Forelimb muscle (tissue), 1 donor: ENCODE measurements around the gene TACC2. TPM values are rescaled to one million over a fixed set of nuclear protein-coding genes. Genes with fewer than 3 reads are reported as not detected.
A peak's percentile ranks its signal among the peaks of the same experiment; 100 is the strongest.
"Not testable (repeated sequence)": the region's sequence is repeated elsewhere in the genome, so short reads cannot be mapped to it uniquely, and the experiment has no call there.

ENCODE experiments used
- DNase-seq: peaks from one replicate; pipeline ENCODE4 v3.0.0-alpha.2; 2013; ENCODE audit warnings: low read depth
- polyA plus RNA-seq: library from polyadenylated mRNA; unstranded; fragments of 120-200 nt; gene quantifications from one replicate; pipeline ENCODE4 v1.2.1, GENCODE V29; 2013; ENCODE audit not compliant: insufficient read length

TACC2 gene
- polyA plus RNA-seq, 1 donor = 122 TPM

GRCh38 chr10:121984463-121984862 is 4.5 kb upstream of the TACC2 start:
- DNase-seq = no peak

GRCh38 chr10:121990015-121990677 is 1.2 kb downstream of the TACC2 start:
- DNase-seq = no peak

GRCh38 chr10:121991727-121992126 is 2.8 kb downstream of the TACC2 start:
- not testable (repeated sequence) for DNase-seq

GRCh38 chr10:121994429-121994941 is 5.5 kb downstream of the TACC2 start:
- no peak for DNase-seq

DNA sequence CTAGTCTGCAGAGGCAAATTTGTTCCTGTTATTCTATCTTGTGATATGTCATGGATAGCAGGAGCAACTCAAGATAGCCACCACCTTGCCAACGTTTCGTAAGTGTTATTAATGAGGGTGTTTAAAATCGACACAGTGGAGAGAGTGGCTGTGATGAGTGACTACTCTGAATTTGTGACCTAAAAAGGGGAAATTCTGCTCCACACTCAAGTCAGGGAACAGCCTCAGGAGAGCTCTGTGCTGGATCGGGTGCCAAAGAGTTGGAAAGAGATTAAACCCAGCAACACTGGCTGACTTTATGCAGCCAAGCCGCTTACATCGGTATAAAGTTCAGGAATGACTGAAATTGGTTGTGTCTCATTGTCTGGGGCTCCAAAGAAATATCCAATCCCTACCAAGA is 9.5 kb downstream of the TACC2 start:
- DNase-seq = no peak

GRCh38 chr10:121999301-121999700 is 10.3 kb downstream of the TACC2 start:
- DNase-seq = no peak

- no peak for DNase-seq
Measured at GRCh38 chr10:122001698-122002097, 12.7 kb downstream of the TACC2 start.

GRCh38 chr10:122007415-122007814 is 18.5 kb downstream of the TACC2 start:
- no peak for DNase-seq

- DNase-seq = no peak
Measured at GRCh38 chr10:122010405-122011050, 21.6 kb downstream of the TACC2 start.

DNA sequence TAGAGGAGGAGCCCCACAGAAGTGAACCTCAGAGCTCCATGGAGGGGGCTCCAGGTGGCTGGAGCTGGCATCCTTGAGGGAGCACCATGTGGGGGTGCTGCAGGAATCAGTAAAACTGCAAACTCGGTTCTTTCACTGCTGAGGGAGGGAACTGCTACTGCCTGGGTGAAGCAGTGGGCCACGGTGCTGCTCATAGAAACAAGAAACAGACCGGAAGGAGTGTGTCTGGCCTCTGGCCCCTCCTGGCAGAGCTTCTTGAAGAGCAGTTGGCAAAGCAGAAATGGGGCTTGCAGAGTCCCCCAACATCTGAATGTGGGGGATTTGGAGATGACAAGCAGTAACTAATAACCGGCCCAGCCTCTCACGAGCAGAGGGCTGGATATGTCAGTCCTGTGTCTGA is 23.8 kb downstream of the TACC2 start:
- no peak for DNase-seq

DNA sequence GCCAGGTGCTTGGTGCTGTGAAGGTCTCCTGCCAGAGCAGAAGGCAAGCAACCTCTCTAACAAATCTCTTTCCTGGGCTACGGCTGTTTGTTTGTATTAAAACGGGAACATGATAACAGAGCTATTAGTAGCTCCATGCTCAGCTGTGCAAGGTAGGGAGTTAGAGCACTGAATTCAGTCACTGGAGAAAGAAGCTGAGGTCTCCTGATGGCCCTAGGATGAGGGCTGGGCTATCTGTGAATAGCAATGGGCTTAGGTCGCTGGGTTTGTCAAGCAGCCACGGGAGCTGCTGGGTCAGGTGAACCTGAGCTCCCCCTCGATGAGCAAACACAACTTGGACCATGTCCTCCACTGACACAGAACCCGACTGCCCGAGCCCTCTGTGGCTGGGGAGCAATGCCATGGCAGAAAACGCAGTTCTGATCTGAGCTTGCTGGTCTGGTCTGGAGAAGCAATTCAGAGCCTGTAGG is 24.4 kb downstream of the TACC2 start:
- no peak for DNase-seq

- no peak for DNase-seq
Measured at GRCh38 chr10:122014652-122015248, 25.8 kb downstream of the TACC2 start.

GRCh38 chr10:122017926-122018325 is 29.0 kb downstream of the TACC2 start:
- not testable (repeated sequence) for DNase-seq

DNA sequence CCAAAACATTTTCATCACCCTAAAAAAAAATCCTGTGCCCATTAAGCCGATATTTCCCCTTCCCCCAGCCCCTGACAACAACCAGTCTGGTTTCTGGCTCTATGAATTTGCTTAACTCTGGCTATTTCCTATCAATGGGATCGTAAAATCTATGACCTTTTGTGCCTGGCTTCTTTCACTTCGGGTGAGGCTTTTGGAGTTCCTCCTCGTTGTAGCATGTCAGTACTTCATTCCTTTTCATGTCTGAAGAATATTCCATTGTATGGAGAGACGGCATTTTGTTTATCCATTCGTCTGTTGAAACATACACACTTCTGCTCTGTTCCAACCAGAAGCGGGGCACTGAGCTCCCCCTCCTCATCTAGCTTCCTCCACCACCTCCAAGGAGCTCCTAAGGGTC is 29.5 kb downstream of the TACC2 start:
- no peak for DNase-seq

DNA sequence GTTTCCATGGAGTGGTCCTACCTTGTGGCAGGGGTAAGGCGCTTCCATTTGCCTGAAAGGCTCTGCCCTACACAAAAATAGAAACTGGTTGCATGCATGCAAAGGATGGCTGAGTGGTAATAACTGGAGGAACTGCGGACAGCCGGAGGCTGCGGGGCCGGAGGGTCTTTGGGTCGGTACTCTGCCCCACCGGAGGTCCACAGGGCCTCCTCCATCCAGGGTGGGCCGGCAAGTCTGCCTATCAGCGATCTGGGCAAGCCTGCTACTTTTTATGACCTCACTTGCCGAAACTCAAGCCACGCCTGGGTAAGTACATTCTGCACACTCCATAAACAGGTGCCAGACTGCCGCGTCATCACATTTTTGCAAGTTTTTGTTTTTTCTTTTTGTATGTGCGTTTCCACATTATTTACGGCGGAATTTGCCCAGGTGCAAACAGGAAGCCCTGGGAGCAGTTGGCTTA is 30.0 kb downstream of the TACC2 start:
- DNase-seq = no peak

DNA sequence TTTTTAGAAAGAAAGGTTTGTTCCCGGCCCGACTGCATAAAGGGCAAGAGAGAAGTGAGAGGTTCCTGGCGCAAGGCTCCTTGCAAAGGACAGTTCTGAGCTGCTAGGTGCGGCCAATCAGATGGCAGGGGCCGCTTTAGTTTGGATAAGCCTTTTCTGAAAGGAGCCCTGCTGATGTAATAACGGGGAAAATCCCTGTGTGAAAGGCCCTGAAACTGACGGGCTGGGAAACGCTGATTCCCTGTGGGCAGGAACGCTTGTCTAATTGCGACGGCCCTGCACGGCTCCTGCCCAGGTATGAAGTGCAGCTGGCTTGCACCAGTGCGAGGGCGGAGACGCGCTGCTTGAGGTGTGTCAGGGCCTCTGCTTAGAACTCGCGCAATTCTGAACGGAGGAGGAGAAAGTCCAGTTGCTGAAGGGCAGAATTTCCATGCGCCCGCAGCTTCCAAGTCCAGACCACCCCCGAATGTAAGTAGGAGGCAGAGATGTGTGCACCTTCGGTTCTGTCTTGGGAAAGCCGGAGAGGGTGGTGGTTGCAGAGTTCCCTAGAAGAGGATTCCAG is 30.5 kb downstream of the TACC2 start:
- no peak for DNase-seq

DNA sequence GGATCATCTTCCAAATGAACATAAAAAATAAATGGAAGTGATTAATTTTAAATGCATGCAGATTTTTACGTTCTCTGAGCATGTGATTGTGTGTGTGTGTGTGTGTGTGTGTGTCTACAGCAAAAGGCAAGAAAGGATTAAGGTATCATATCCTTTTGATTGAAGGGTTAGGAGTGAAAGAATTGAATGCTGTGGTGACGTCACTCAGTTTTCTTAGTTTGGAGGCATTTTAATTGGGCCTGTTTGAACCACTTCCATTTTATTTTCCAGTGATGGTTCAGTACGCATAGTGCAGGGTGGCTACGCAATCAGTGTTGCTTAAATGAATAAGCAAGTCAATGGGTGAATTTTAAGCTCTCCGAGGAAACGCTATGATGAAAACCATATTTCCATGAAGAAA is 31.3 kb downstream of the TACC2 start:
- no peak for DNase-seq

GRCh38 chr10:122021379-122021778 is 32.4 kb downstream of the TACC2 start:
- peak; percentile 26 for DNase-seq

- DNase-seq = no peak
Measured at GRCh38 chr10:122021828-122022227, 32.9 kb downstream of the TACC2 start.

DNA sequence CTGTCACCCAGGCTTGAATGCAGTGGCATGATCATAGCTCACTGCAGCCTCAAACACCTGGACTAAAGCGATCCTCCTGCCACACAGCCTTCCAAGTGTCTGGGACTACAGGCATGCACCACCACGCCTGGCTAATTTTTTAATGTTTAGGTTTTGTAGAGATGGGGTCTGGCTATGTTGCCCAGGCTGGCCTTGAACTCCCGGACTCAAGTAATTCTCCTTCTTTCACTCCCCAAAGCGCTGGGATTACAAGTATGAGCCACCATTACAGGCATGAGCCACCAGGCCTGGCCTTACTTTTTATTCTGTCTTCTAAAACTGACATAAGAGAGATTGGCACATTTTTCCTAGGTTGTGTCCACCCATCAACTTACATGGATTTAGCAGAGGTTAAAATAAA is 33.3 kb downstream of the TACC2 start:
- DNase-seq = no peak

- not testable (repeated sequence) for DNase-seq
Measured at GRCh38 chr10:122023257-122023656, 34.3 kb downstream of the TACC2 start.

DNA sequence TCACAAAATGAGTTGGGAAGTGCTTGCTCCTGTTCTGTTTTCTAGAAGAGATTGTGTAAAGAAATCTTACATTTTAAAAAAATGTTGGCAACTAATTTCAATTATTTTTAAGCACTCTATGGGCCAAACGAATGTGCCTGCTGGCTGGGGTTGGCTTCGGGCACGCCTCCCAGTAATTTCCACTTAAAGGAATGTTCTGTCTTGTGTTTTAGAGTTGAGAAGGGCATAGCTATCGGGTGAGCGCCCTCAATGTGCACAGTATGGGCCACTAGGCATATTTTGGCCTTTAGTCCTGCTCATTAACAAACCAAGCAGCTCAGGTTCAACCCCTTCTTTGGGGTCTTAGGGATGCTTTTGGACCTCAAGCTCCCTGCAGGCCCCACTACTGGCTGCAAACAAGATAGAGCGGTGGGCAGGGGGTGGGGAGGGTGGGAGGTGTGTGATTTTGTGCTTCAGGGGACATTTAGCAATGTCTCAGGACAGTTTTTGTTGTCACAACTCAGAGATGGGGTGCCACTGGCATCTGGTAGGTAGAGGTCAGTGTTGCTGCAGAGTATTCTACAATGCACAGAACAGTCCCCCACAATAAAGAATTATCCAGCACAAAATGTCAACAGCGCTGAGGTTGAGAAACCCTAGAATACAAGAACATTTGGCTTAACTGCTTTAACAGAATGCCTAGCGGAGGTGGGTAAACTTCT is 40.7 kb downstream of the TACC2 start:
- DNase-seq = no peak
